Gastroesophageal sphincter (tissue), 3 donors: ENCODE data around the gene BACH2.

Experiments
- POLR2A ChIP-seq, 2 donors: fragments of 450-650 bp; IDR thresholded peaks; one replicate each; pipeline ENCODE4 v1.6.1; 2017; ENCODE audit warnings: antibody characterized with exemption in 2 of 2, mild to moderate bottlenecking in 2 of 2, moderate library complexity in 1 of 2
- TF ChIP-seq, protein P1 (sequence below), 4 experiments: fragments of 200-600 bp in 2 of 4; fragments of 450-650 bp in 2 of 4; sonication (generic) in 1 of 4; IDR thresholded peaks; one replicate each; pipeline ENCODE4 v1.5.1; 2017 to 2019; ENCODE audit warnings: antibody characterized with exemption in 4 of 4, mild to moderate bottlenecking in 2 of 4, moderate library complexity in 2 of 4

DNA sequence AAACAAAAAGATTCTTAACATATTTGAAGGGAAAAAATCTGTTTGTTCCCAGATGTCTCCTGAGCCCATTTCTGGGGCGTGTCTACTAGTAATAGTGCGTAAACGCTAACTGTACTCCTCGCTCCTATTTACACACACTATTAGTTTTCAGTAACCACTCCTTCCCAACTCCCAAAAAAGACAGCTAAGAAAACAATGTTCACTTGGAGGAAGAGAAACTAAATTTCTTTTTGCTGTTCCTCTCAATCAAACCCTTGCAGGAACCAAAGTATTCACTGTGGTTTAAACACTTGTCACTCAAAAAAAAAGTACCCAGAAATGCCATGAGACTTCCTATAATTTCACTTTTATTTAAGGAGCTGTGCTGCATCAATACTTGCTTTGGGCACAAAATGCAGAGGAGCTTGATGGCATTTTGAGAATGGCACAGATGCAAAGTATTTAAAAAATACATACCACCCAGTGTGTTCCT lies 118.2 kb downstream of the BACH2 start:
- TF ChIP-seq POLR2A (IDR thresholded peaks at IDR 0.05), result no peak
- TF ChIP-seq, protein P1, sequence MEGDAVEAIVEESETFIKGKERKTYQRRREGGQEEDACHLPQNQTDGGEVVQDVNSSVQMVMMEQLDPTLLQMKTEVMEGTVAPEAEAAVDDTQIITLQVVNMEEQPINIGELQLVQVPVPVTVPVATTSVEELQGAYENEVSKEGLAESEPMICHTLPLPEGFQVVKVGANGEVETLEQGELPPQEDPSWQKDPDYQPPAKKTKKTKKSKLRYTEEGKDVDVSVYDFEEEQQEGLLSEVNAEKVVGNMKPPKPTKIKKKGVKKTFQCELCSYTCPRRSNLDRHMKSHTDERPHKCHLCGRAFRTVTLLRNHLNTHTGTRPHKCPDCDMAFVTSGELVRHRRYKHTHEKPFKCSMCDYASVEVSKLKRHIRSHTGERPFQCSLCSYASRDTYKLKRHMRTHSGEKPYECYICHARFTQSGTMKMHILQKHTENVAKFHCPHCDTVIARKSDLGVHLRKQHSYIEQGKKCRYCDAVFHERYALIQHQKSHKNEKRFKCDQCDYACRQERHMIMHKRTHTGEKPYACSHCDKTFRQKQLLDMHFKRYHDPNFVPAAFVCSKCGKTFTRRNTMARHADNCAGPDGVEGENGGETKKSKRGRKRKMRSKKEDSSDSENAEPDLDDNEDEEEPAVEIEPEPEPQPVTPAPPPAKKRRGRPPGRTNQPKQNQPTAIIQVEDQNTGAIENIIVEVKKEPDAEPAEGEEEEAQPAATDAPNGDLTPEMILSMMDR (IDR thresholded peaks at IDR 0.05), result no peak
